ENCODE measurements around the gene FGF8. TPM values are rescaled to one million over a fixed set of nuclear protein-coding genes. Genes with fewer than 3 reads are reported as not detected.

FGF8 gene
- total and polyA plus RNA-seq, 5 donors = not detected

DNA sequence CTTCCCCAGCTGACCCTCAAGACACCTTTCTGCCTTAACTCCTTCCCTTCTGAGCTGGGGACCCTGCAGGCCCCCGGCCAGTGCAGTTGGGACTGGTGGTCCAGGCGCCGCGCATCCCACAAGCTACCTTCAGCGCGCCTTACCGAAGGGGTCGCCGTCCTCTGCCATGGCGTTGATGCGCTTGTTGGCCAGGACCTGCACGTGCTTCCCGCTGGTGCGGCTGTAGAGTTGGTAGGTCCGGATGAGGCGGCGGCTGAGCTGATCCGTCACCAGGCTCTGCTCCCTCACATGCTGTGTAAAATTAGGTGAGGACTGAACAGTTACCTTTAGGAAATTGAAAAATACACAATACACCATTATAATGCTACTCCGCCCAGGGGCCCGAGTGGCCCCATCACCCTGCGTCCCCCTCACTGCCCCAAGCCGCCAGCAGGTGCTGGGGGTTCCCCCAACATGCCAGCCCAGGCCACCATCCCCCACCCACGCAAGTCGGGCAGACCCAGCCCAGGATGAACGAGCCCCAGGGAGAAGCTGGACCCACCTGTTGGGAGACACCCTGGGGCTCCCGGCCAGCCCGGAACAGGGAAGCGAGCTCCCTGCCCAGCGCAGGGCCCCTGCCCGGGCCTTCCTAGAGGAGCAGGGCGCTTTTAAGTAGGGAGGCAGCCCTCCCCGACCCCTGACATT lies 1.2 kb downstream of the FGF8 start:
- no peak overlapping the region for H3K4me3 ChIP-seq (ENCODE audit: low read length)
- ATAC-seq (no peak), DNase-seq (peak in 1 of 3 donors; percentile 47)
- intact Hi-C loops (cut with DNase I) = loop anchor here in 1 of 4 donors (10.0 kb wide), 1 partner anchor 620 kb away; no protein-coding TSS in a partner anchor
- H3K27ac ChIP-seq (ENCODE audit: low read length) = no peak overlapping the region
- H3K9me3 ChIP-seq (ENCODE audit: control insufficient read depth, low read length) = no peaks in the 10 kb centered on the region
- WGBS = 12% methylated on average over 32 of the region's 32 CpGs
- H3K4me1 ChIP-seq (ENCODE audit: control insufficient read depth, insufficient read depth, low read length) = peaks cover 4% of the 10 kb centered on the region
- H3K27me3 ChIP-seq (ENCODE audit: control insufficient read depth, insufficient read depth) = no peaks in the 10 kb centered on the region

DNA sequence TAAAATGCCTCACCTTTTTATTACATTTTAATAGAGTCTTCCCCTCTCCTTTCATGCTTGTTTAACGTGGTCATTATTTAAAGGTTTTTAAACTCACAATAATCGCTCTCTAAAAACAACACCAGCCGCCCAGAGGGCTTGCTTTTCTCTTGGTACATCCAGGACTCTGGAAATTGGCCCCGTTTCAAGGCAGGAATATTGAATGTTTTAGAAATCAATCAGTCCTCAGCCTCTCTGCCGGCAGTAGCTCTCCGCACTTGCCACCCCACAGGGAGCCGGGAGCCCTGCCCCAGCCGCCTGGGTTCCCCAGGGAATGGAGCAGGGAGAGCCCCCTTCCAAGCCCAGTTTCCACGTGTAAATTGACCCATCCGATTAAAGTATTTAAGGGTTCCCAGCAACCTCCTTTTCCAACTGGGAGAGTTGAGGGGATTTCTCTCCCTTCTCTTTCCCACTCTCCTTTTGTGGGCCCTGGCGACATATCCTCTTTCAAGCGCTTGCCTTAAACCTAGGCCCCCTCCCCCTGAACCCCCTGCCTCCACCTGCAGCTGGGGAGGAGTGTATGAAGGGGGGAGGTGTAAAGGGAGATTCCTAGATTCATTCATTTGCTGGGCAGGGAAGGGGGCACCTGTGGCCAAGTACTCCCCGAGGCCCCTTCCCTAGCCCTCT lies 1.9 kb downstream of the FGF8 start:
- H3K27ac ChIP-seq (ENCODE audit: low read length) = no peak overlapping the region
- peaks cover 2% of the 10 kb centered on the region for H3K4me1 ChIP-seq (ENCODE audit: control insufficient read depth, insufficient read depth, low read length)
- no peak overlapping the region for H3K4me3 ChIP-seq (ENCODE audit: low read length)
- WGBS = 24% methylated on average over 13 of the region's 13 CpGs
- no peak for ATAC-seq
- no peaks in the 10 kb centered on the region for H3K9me3 ChIP-seq (ENCODE audit: control insufficient read depth, low read length)
- DNase-seq = no peak
- intact Hi-C loops (cut with DNase I) = loop anchor here in 1 of 4 donors (10.0 kb wide), 1 partner anchor 619 kb away; no protein-coding TSS in a partner anchor
- H3K27me3 ChIP-seq (ENCODE audit: control insufficient read depth, insufficient read depth) = no peaks in the 10 kb centered on the region

DNA sequence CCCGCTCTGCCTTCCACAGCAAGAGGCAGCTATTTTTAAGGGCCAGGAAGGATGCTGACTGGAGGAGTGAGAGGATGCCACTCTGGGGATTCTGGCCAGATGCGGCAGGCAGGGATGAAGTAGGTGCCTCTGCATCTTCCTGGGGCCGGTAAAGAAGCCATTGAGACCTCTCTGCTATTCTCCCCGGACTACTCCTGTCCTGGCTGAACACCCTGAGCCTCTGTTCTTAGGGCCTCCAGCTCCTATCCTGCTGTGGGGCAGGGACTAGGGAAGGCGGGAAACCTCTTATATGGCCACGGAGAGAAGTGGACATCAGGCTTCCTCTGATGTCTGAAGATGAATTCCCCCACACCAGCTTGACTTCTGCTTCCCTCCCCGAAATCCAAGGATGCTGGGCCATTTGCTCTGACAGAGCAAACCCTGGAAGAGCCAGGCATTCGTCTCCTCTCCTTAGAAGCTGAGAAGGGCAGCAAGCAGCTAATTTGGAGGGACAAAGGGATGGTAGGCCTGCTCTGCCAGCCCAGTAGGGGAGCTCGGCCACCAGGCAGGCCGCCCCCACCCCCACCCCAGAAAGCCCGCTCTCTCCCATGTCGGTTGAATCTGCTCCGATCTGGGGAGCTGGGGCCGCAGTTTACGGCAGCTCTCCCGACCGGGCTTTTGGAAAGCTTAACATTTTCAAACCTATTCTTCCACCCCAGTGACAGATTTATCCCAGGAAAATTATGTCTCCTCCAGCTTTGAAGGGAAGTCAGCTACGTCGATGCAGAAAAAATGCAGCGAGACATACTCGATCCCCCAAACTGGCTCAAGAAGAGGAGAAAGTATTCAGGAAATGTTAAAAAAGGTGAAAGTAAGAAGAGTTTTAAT lies 2.8 kb downstream of the FGF8 start:
- no peak overlapping the region for H3K27ac ChIP-seq (ENCODE audit: low read length)
- ATAC-seq (no peak), DNase-seq (no peak)
- no peaks in the 10 kb centered on the region for H3K27me3 ChIP-seq (ENCODE audit: control insufficient read depth, insufficient read depth)
- peaks cover 2% of the 10 kb centered on the region for H3K4me1 ChIP-seq (ENCODE audit: control insufficient read depth, insufficient read depth, low read length)
- 29% methylated on average over 21 of the region's 21 CpGs for WGBS
- no peaks in the 10 kb centered on the region for H3K9me3 ChIP-seq (ENCODE audit: control insufficient read depth, low read length)
- intact Hi-C loops (cut with DNase I) = loop anchor here in 1 of 4 donors (10.0 kb wide), 1 partner anchor 618 kb away; no protein-coding TSS in a partner anchor
- H3K4me3 ChIP-seq (ENCODE audit: low read length) = no peak overlapping the region

DNA sequence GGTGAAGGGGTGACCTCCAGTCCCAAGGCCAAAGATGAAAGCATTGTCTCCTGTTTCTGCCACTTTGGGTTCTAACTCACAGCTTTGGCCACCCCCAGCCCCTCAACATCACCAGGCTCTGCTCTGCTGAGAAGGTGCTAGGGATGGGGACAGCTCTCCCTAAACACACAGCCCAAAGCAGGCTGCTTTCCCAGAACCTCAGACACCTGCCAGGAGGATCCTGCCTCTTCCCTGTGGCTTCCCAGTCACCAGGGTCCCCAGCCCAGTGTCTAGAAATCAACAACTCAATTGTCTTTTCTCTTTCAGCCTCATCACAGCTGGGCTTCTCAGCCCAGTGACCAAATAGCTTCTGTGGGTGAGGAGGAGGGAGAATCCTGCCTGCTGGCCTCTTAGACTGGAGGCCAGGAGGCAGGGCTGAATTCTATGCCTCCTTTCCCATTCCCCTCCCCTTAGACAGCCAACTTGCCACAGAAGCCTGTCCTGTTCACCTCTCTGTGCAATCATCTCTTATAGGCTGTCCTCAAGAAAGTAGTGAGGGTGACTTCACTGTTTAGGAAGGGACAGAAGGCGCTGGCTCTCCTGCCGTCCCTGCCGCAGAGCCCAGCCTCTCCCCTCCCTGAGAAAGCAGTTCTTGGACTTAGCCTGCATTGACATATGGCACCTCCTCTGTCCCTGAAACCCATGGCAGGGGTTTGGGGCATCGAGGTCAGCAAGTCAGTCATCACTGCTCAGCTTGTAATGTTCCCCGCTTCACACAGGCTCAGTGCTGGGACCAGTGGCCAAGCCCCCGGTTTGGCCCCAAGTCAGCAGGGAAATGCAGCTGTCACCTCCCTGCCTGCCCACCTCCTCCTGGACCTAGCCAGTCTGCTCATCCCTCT lies 3.7 kb downstream of the FGF8 start:
- no peaks in the 10 kb centered on the region for H3K27me3 ChIP-seq (ENCODE audit: control insufficient read depth, insufficient read depth)
- peaks cover 2% of the 10 kb centered on the region for H3K4me1 ChIP-seq (ENCODE audit: control insufficient read depth, insufficient read depth, low read length)
- H3K27ac ChIP-seq (ENCODE audit: low read length) = no peak overlapping the region
- ATAC-seq (no peak), DNase-seq (no peak)
- 72% methylated on average over 6 of the region's 6 CpGs for WGBS
- H3K4me3 ChIP-seq (ENCODE audit: low read length) = no peak overlapping the region
- intact Hi-C loops (cut with DNase I) = loop anchor here in 1 of 4 donors (10.0 kb wide), 1 partner anchor 617 kb away; no protein-coding TSS in a partner anchor
- no peaks in the 10 kb centered on the region for H3K9me3 ChIP-seq (ENCODE audit: control insufficient read depth, low read length)

DNA sequence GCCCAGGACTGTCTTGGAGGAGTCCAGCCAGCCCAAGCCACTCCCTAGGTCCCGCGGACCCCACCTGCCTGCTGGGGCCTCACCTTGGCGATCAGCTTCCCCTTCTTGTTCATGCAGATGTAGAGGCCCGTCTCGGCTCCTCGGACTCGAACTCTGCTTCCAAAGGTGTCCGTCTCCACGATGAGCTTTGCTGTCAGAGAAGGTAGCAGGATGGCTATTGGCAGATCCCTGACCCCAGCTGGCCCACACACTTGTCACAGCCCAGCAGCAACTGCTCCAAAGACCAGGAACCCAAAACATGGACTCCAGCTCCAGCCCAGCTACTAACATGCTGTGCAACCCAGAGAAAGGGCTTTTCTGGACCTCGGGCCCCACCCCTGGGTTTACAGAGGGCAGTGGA lies 4.5 kb downstream of the FGF8 start:
- 92% methylated on average over 10 of the region's 10 CpGs for WGBS
- intact Hi-C loops (cut with DNase I) = loop anchor here in 1 of 4 donors (10.0 kb wide), 1 partner anchor 617 kb away; no protein-coding TSS in a partner anchor

GRCh38 chr10:101770331-101771215 lies 5.3 kb downstream of the FGF8 start:
- Histone ChIP-seq H3K27me3 (ENCODE audit: control insufficient read depth, insufficient read depth) (no peaks in the 10 kb centered on the region), H3K27ac (ENCODE audit: low read length) (no peak overlapping the region), H3K4me3 (ENCODE audit: low read length) (no peak overlapping the region), H3K4me1 (ENCODE audit: control insufficient read depth, insufficient read depth, low read length) (no peaks in the 10 kb centered on the region), H3K9me3 (ENCODE audit: control insufficient read depth, low read length) (no peaks in the 10 kb centered on the region)
- WGBS = 77% methylated on average over 41 of the region's 41 CpGs
- intact Hi-C loops (cut with DNase I) = loop anchor here in 1 of 4 donors (10.0 kb wide), 1 partner anchor 616 kb away; no protein-coding TSS in a partner anchor
- no peak for DNase-seq
- no peak for ATAC-seq

More for the DNA sequence above, 4.5 kb downstream of the FGF8 start:
- ATAC-seq = no peak
- Histone ChIP-seq H3K4me3 (ENCODE audit: low read length) (no peak overlapping the region), H3K4me1 (ENCODE audit: control insufficient read depth, insufficient read depth, low read length) (no peaks in the 10 kb centered on the region), H3K27me3 (ENCODE audit: control insufficient read depth, insufficient read depth) (no peaks in the 10 kb centered on the region), H3K9me3 (ENCODE audit: control insufficient read depth, low read length) (no peaks in the 10 kb centered on the region), H3K27ac (ENCODE audit: low read length) (no peak overlapping the region)
- no peak for DNase-seq

DNA sequence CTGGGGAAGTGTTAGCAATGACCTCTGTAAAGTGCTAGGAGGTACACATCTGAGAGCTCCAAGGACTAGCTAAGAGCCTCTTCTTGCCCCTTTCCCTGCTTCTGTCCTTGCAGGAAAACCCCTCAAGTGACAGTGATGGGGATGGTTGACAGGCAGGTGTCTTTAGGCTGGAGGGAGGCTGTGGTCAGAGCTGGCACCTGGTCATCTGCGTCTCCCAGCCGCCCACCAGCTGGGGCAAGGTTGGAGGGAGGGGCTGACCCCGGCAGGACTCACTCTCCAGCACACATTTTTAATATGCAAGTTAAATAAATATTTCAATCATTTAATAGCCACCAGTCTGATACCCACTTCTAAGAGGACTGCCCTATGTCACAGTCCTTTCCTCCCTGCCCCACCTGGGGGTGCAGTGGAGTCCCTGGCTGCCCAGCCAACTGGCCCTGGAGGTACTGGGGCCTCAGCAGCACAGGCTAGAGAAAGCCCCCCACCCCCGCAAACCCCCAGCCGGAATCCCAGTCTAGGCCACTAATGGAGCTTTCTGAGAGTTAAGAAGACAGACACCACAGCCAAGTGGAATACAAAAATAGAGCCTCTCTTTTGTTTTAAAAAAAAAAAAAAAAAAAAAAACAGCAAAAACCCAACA lies 6.3 kb downstream of the FGF8 start:
- intact Hi-C loops (cut with DNase I) = loop anchor here in 1 of 4 donors (10.0 kb wide), 1 partner anchor 615 kb away; no protein-coding TSS in a partner anchor
- no peak for DNase-seq
- no peaks in the 10 kb centered on the region for H3K27me3 ChIP-seq (ENCODE audit: control insufficient read depth, insufficient read depth)

GRCh38 chr10:101768791-101769170 lies 7.1 kb downstream of the FGF8 start:
- Histone ChIP-seq H3K9me3 (ENCODE audit: control insufficient read depth, low read length) (no peaks in the 10 kb centered on the region), H3K4me1 (ENCODE audit: control insufficient read depth, insufficient read depth, low read length) (no peaks in the 10 kb centered on the region), H3K27me3 (ENCODE audit: control insufficient read depth, insufficient read depth) (no peaks in the 10 kb centered on the region), H3K4me3 (ENCODE audit: low read length) (no peak overlapping the region), H3K27ac (ENCODE audit: low read length) (no peak overlapping the region)
- intact Hi-C loops (cut with DNase I) = no loop called here
- DNase-seq = no peak
- WGBS = 77% methylated on average over 8 of the region's 8 CpGs
- ATAC-seq = no peak

More for the DNA sequence above, 6.3 kb downstream of the FGF8 start:
- Histone ChIP-seq H3K9me3 (ENCODE audit: control insufficient read depth, low read length) (no peaks in the 10 kb centered on the region), H3K27ac (ENCODE audit: low read length) (no peak overlapping the region), H3K4me3 (ENCODE audit: low read length) (no peak overlapping the region), H3K4me1 (ENCODE audit: control insufficient read depth, insufficient read depth, low read length) (no peaks in the 10 kb centered on the region)
- ATAC-seq = no peak
- WGBS = 80% methylated on average over 5 of the region's 5 CpGs

Measured in right cardiac atrium (tissue), 5 donors.